ENCODE data around the gene PFN2.

Gene PFN2

GRCh38 chr3:149968216-149968615 lies 2.5 kb downstream of the PFN2 start:
- H4K20me1 ChIP-seq (ENCODE audit: insufficient read depth), result no peaks in the 10 kb centered on the region
- peaks cover 29% of the 10 kb centered on the region for H3K4me1 ChIP-seq (ENCODE audit: low read depth, poor library complexity, severe bottlenecking)
- no peaks in the 10 kb centered on the region for H3K27me3 ChIP-seq (ENCODE audit: insufficient read depth, low read depth)
- H3K27ac ChIP-seq, result no peak overlapping the region
- no peak overlapping the region for H3K4me3 ChIP-seq (IDR thresholded peaks at IDR 0.05; ENCODE audit: insufficient read depth, low read depth, low read length)
- H3K36me3 ChIP-seq (ENCODE audit: insufficient read depth), result no peaks in the 10 kb centered on the region
- no peak overlapping the region for H2AFZ ChIP-seq (ENCODE audit: low read depth)
- TF ChIP-seq, protein P1, sequence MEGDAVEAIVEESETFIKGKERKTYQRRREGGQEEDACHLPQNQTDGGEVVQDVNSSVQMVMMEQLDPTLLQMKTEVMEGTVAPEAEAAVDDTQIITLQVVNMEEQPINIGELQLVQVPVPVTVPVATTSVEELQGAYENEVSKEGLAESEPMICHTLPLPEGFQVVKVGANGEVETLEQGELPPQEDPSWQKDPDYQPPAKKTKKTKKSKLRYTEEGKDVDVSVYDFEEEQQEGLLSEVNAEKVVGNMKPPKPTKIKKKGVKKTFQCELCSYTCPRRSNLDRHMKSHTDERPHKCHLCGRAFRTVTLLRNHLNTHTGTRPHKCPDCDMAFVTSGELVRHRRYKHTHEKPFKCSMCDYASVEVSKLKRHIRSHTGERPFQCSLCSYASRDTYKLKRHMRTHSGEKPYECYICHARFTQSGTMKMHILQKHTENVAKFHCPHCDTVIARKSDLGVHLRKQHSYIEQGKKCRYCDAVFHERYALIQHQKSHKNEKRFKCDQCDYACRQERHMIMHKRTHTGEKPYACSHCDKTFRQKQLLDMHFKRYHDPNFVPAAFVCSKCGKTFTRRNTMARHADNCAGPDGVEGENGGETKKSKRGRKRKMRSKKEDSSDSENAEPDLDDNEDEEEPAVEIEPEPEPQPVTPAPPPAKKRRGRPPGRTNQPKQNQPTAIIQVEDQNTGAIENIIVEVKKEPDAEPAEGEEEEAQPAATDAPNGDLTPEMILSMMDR (conservative IDR thresholded peaks at IDR 0.05; ENCODE audit: low read depth, low read length), result no peak
- H3K4me2 ChIP-seq, result no peak overlapping the region; the same call in 1 of the 2 replicates
- H3K79me2 ChIP-seq (ENCODE audit: insufficient read depth, low read depth), result peaks cover 22% of the 10 kb centered on the region; the same call in 1 of the 2 replicates
- no peak overlapping the region for H3K9ac ChIP-seq

- H3K27me3 ChIP-seq (ENCODE audit: insufficient read depth, low read depth), result no peaks in the 10 kb centered on the region
- peaks cover 29% of the 10 kb centered on the region for H3K4me1 ChIP-seq (ENCODE audit: low read depth, poor library complexity, severe bottlenecking)
- TF ChIP-seq, protein P1 (conservative IDR thresholded peaks at IDR 0.05; ENCODE audit: low read depth, low read length), result peak; percentile 91
- H4K20me1 ChIP-seq (ENCODE audit: insufficient read depth), result no peaks in the 10 kb centered on the region
- no peak overlapping the region for H3K4me2 ChIP-seq
- H3K79me2 ChIP-seq (ENCODE audit: insufficient read depth, low read depth), result peaks cover 22% of the 10 kb centered on the region; the same call in 1 of the 2 replicates
- no peak overlapping the region for H3K27ac ChIP-seq
- H3K36me3 ChIP-seq (ENCODE audit: insufficient read depth), result no peaks in the 10 kb centered on the region
- no peak overlapping the region for H3K4me3 ChIP-seq (IDR thresholded peaks at IDR 0.05; ENCODE audit: insufficient read depth, low read depth, low read length)
- no peak overlapping the region for H2AFZ ChIP-seq (ENCODE audit: low read depth)
- no peak overlapping the region for H3K9ac ChIP-seq
Observed at GRCh38 chr3:149967086-149967685, 3.5 kb downstream of the PFN2 start.

GRCh38 chr3:149965278-149965677 lies 5.4 kb downstream of the PFN2 start:
- TF ChIP-seq, protein P1 (conservative IDR thresholded peaks at IDR 0.05; ENCODE audit: low read depth, low read length), result no peak
- Histone ChIP-seq H2AFZ (ENCODE audit: low read depth) (no peak overlapping the region), H3K4me3 (IDR thresholded peaks at IDR 0.05; ENCODE audit: insufficient read depth, low read depth, low read length) (no peak overlapping the region), H3K27ac (no peak overlapping the region), H3K4me2 (no peak overlapping the region), H3K4me1 (ENCODE audit: low read depth, poor library complexity, severe bottlenecking) (peaks cover 29% of the 10 kb centered on the region), H3K79me2 (ENCODE audit: insufficient read depth, low read depth) (peaks cover 22% of the 10 kb centered on the region; the same call in 1 of the 2 replicates), H3K9ac (no peak overlapping the region), H3K36me3 (ENCODE audit: insufficient read depth) (no peaks in the 10 kb centered on the region), H3K27me3 (ENCODE audit: insufficient read depth, low read depth) (no peaks in the 10 kb centered on the region), H4K20me1 (ENCODE audit: insufficient read depth) (no peaks in the 10 kb centered on the region)

DNA sequence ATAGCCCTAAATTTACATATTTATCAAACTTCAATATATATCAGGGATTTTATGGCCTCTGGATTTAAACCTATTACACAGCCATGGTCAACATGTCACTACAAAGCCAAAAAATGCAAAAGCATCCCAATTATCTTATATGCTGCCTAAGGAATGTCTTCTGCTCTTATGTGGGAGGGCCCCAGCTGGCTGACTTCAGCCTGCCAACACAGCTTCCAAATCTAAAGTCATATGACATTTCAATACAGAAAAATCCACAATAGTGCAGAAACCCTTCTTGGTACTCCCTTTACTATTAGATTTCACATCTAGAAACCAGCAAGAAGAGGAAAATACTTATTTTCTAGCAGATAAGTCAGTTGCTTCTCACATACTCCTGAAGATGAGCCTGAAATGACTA lies 6.4 kb downstream of the PFN2 start:
- H3K9ac ChIP-seq, result no peak overlapping the region
- TF ChIP-seq, protein P1 (conservative IDR thresholded peaks at IDR 0.05; ENCODE audit: low read depth, low read length), result no peak
- H3K79me2 ChIP-seq (ENCODE audit: insufficient read depth, low read depth), result peaks cover 16% of the 10 kb centered on the region; the same call in 1 of the 2 replicates
- no peaks in the 10 kb centered on the region for H3K27me3 ChIP-seq (ENCODE audit: insufficient read depth, low read depth)
- H2AFZ ChIP-seq (ENCODE audit: low read depth), result no peak overlapping the region
- no peak overlapping the region for H3K27ac ChIP-seq
- H4K20me1 ChIP-seq (ENCODE audit: insufficient read depth), result no peaks in the 10 kb centered on the region
- no peaks in the 10 kb centered on the region for H3K36me3 ChIP-seq (ENCODE audit: insufficient read depth)
- peaks cover 25% of the 10 kb centered on the region for H3K4me1 ChIP-seq (ENCODE audit: low read depth, poor library complexity, severe bottlenecking)
- H3K4me2 ChIP-seq, result no peak overlapping the region
- H3K4me3 ChIP-seq (IDR thresholded peaks at IDR 0.05; ENCODE audit: insufficient read depth, low read depth, low read length), result no peak overlapping the region
